ENCODE data around the gene ZNF574.

The ZNF574 gene

GRCh38 chr19:42108527-42109389 is 32.8 kb downstream of the ZNF574 start:
- DNase-seq, result peak; percentile 91

GRCh38 chr19:42109896-42110295 is 33.9 kb downstream of the ZNF574 start:
- no peak for DNase-seq

GRCh38 chr19:42110658-42111057 is 34.7 kb downstream of the ZNF574 start:
- DNase-seq, result no peak

- DNase-seq, result no peak
Observed at GRCh38 chr19:42111384-42111783, 35.4 kb downstream of the ZNF574 start.

- DNase-seq, result no peak
Observed at GRCh38 chr19:42111811-42112210, 35.8 kb downstream of the ZNF574 start.

DNA sequence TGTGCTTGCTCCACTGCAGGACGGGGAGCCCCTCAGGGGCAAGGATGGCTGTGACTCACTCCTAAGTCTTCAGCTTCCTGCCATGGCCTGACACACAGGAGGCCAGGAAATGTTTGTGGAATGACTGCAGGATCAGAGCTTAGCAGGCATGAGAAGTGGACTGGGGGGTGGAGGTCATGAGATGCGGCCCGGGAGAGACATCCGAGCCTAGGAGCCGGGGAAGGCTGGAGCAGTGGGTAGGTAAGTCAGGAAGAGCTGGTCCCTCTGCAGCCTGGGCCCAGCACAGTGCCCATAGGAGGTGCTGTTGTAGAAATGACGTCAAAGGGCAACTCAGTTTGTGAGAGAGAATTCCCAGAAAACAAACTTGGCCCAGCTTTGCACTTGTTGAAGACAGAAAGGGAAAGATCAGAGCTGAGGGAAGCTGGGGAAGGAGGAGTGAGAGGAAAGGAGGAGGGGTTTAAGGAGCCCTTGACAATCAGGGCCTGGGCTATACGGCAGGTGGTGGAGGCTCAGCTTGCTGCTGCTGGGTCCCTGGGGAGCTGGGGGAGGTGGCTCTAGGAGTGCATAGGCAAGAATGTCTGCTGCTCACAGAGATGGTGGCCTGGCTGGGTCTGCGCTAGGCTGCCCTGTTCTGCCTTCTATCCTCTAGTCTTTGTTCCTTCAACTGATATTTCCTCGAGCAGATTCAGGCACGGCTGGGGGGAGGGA is 37.8 kb downstream of the ZNF574 start:
- DNase-seq, result no peak

DNA sequence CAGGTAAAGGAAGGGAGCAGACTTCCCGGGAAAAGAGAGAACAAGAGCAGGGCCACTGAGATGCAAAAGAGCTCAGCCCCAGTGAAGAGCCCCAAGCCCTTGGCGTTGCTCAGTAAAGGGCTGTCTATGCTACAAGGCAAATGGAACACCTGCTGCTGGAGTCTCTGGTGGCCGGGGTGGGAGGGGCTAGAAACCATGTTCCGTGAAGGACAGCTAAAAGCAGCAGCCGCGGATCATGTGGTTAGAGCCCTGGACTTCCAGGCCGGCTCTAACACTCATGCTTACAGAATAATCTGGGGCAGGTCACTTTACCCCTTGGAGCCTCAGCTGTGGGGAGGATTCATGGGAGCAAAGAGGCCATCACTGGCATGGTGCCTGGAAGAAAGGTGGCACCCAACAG is 38.4 kb downstream of the ZNF574 start:
- DNase-seq, result no peak

GRCh38 chr19:42115219-42115618 is 39.3 kb downstream of the ZNF574 start:
- DNase-seq, result no peak

- DNase-seq, result no peak
Observed at GRCh38 chr19:42115705-42116104, 39.7 kb downstream of the ZNF574 start.

DNA sequence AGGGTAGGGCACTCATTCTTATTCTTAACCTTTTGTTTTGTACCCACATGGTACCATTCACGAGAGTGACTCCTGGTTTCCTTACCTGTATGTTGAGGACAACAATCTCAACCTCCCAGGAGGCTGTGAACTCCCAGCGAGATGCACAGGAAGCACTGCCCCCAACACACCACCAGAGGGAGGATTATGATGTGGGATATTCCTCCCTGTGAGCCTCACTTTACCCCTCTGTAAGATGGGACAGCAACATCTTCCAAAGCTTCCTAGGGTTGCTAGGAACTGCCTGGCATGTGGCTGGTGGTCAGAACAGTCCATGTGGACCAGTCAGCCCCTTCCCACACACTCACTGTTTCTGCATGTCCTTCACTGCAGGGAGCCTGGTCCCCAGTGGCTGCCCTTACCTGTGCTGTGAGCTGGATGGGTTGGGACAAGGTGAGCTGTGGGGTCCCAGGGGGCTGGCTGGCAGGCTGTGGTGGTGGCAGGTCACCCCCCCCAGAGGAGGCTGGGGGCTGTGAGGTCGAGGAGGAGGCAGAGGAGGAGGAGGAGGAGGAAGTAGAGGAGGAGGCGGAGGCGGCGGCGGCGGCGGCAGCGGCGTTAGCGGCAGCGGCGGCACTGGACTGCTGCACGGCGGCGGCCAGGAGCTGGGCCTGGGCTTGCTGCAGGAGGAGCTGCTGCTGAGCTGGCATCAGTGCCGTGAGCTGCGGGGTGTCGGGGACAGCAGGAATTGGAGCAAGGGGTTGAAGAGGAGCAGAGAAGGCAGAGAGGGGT is 40.5 kb downstream of the ZNF574 start:
- DNase-seq, result no peak

DNA sequence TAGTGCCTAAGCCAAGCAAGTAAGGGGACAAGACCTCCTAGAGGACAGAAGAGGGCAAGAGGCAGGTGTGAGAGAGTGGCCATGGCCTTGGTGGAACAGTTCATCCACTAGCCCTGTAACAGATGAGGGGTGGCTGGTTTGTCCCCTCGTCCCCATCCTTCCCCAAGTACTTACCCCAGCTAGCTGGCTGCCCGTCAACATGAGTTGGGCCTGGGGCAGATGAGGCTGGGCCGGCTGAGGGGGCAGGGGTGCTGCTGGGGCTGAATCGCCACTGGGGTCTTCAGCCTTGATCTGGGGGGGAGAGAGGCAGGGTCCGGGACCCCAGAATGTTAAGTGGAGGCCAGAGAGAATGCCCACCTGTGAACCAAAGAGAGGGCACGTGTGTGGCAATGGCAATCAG is 41.1 kb downstream of the ZNF574 start:
- no peak for DNase-seq

- DNase-seq, result no peak
Observed at GRCh38 chr19:42120276-42120980, 44.5 kb downstream of the ZNF574 start.

DNA sequence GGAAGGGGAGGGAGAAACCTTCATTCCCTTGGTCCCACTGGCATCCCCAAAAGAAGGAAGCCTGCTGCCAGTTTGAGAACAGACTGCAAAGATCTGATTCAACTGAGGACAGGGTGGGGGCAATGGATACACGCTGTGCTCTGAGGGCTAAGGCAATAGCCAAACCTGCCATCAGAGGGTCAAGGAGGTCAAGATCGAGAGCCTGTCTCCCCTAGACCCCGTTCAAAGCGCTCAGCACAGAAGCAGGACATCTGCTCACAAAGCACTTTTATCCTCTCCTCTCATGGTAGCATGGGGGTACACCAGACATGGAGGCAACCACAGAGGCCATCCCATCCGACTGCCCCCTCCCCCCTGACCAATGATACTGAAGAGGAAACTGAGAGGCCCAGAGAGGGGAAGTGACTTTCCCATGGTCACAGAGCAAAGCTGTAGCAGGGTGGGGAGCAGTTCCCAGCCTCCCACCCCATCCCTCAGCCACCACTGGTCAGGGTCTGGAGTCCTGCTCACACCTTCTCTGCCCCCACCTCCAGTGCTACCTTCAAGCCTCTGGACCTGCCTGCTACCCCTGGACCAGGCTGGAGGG is 45.2 kb downstream of the ZNF574 start:
- DNase-seq, result peak; percentile 17

DNA sequence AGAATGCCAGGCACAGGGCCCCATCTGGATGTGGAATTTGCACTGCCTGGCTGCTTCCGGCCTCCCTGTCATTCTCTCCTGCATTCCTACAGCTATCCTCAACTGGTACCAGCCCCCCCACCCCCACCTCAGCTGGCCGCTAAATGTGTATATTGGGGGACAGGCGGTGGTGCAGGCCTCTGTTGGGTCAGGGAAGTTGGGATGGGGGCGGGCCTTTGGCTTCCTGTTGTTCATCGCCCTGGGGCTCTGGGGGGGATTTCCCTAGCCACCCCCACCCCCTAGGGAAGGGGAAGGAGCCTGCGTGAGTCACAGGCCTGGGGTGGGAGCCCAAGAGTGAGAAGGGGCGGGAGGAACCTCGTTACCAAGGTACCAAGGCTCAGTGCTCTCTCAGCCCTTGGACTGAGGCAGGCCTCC is 45.7 kb downstream of the ZNF574 start:
- peak; percentile 87 for DNase-seq

- peak; percentile 33 for DNase-seq
Observed at GRCh38 chr19:42122691-42123607, 47.0 kb downstream of the ZNF574 start.

GRCh38 chr19:42123765-42124164 is 47.8 kb downstream of the ZNF574 start:
- no peak for DNase-seq

DNA sequence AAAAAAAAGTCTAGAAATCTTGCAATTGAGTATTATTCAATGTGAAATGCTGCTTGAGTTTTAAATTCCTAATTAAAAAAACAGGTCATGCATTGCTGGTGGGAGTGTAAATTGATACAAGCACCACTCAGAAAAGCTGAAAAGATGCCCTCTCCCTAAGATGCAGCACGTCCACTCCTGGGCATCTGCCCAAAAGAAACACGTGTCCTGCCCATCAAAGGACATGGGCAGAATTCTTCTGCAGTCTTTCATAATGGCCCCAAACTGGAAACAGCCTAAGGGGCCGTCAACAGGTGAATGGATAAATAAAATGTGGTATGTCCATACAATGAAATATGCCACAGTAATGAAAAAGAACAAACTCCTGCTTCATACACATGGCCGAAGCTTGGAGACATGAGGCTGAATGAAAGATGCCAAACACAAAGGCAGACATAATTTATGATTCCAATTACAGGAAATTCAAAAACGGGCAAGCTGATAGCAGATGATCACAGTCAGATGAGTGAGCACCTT is 48.5 kb downstream of the ZNF574 start:
- DNase-seq, result no peak

DNA sequence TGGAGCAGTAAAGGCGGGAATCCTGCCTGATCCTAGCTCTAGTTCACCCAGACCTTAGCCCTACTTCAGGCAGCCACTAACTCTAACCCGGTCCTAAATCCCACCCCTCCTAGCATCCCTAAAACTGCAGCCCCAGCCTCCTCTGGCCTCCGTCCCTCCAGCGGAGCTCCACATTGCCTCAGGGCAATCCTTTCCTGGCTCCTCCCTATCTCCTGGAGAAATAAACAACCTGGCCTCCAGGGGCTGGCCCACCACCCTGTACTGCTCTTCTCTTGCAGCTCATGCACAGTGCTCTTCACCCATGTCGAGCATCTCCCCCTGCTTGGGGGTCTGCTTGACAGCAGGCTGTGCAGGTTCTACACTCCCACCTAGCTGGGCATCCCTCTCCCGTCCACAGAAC is 49.6 kb downstream of the ZNF574 start:
- no peak for DNase-seq

DNA sequence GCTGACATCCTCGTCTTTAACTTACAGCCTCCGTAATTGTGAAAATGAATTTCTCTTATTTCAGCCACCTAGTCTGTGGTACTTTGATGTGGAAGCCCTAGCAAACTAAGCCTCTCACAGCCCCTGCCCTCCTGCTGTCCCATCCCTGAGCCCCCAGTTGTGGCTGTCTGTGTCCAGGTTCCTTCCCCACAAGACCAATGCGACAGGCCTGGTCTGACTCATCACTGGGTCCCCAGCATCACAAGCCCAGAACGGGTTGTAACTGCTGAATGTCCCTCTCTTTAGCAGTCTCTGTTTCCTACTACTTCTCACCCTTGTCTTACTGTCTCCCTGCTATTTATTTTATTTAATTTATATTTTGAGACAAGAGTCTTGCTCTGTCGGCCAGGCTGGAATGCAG is 50.6 kb downstream of the ZNF574 start:
- no peak for DNase-seq

- DNase-seq, result peak; percentile 12
Observed at GRCh38 chr19:42129399-42130253, 53.7 kb downstream of the ZNF574 start.
